Body of pancreas (tissue), 4 donors: Measurements from ENCODE around the gene AKT1. TPM values are rescaled to one million over a fixed set of nuclear protein-coding genes. Genes with fewer than 3 reads are reported as not detected.

Source experiments
- ATAC-seq: fragments of 150-250 bp; one replicate; pipeline ENCODE4 v1.9.1; 2016
- DNase-seq, 4 donors: peaks; one replicate each; pipeline ENCODE4 v3.0.0-alpha.2; 2019
- H3K27ac ChIP-seq, 4 donors: fragments of 200-600 bp; sonication (generic); 1 replicate in 3 of 4; 2 replicates in 1 of 4; pipeline versions ENCODE4 v1.5.1 to v1.6.1; 2016 to 2019; ENCODE audit warnings: mild to moderate bottlenecking in 1 of 4, mixed read lengths in 1 of 4, moderate library complexity in 1 of 4
- H3K27me3 ChIP-seq, 2 donors: fragments of 200-600 bp; sonication (generic); one replicate each; pipeline ENCODE4 v1.6.0; 2016; ENCODE audit warnings: mild to moderate bottlenecking in 1 of 2
- H3K36me3 ChIP-seq, 2 donors: fragments of 200-600 bp; sonication (generic); replicated peaks in 1 of 2; 2 replicates each; pipeline ENCODE4 v1.5.1; 2016; ENCODE audit warnings: low read depth in 2 of 2; ENCODE audit not compliant: insufficient read depth in 1 of 2
- H3K4me1 ChIP-seq: fragments of 200-600 bp; sonication (generic); one replicate; pipeline ENCODE4 v1.6.0; 2016
- H3K4me3 ChIP-seq, 2 donors: fragments of 200-600 bp; sonication (generic); 1 replicate in 1 of 2; 2 replicates in 1 of 2; pipeline ENCODE4 v1.5.1; 2016 to 2019
- H3K9me3 ChIP-seq, 3 donors: fragments of 200-600 bp; sonication (generic); 1 replicate in 2 of 3; 2 replicates in 1 of 3; pipeline ENCODE4 v1.5.1; 2016
- POLR2A ChIP-seq, 3 donors: fragments of 450-650 bp; IDR thresholded peaks; one replicate each; pipeline ENCODE4 v1.6.1; 2016; ENCODE audit warnings: antibody characterized with exemption in 3 of 3, mild to moderate bottlenecking in 2 of 3
- WGBS, 2 donors: methylation state at CpG; one replicate each; pipeline ENCODE4 v1.1.5; 2017; 5-methylcytosine and 5-hydroxymethylcytosine counted together
- intact Hi-C: fragments of 100-400 bp; cut with DNase I; formaldehyde crosslinking; loops from one replicate; pipeline ENCODE4 v1.15.1; 2023
- total RNA-seq, 2 donors: library from RNA; depleted of rRNA; stranded (reverse); fragments of >200 nt; gene quantifications; one replicate each; pipeline ENCODE4 v1.1.0, GENCODE V29; 2016
- TF ChIP-seq, protein P1 (sequence below), 7 experiments: fragments of 450-650 bp in 4 of 7; fragments of 200-600 bp in 3 of 7; sonication (generic) in 3 of 7; IDR thresholded peaks; one replicate each; pipeline ENCODE4 v1.5.1; 2016 to 2019; ENCODE audit warnings: antibody characterized with exemption in 7 of 7

The AKT1 gene
- total RNA-seq, result 100 to 1,000 TPM in 1 of 2 donors, 10 to 100 TPM in 1; 74.2 to 151 TPM

DNA sequence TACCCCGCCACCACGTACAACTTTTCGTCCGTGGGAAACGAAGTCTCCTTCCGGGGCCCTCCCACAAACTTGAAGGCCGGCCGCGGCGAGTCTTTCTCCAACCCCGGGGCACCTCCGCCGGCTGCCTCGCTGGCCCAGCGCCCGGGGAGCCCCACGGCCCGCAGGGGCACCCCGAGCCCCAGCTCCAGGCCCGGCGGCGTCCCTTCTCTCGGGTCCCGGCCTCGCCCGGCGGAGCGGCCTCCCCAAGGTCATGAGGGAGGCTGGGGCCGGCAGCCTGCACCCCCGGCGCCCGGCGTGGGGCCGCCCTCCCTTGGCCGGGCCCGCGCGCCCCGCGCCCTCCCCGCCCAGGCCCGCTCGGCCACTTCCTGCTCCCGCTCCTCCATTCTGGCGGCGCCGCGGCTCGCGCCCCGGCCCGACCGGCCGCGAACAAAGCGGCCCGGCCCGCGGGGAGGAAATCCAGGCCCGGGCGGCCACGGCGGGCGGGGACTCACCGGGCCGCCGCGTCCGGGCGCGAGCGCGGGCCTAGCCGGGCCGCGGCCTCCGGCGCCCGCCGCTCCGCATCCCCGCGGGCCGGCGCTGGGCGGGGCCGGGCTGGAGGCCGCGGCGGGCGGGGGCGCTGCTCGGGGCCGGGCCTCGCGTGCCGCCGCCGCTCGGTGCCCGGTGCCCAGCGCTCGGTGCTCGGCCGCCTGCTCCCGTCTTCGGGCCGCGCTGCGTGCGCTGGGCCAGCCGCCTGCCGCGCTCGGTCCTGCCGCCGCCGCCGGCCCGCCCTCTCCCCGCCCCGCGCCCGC is at the start of gene AKT1:
Gene AKT1 (minus strand): TSS at position 756 of the 788 bp plus-strand sequence. CDS start 3,105 bp downstream, outside the sequence.
- Histone ChIP-seq H3K36me3 (peaks cover 0 to 2% of the 10 kb centered on the region in 2 donors), H3K27me3 (no peaks in the 10 kb centered on the region), H3K4me3 (peak within 1 kb of the TSS; percentile 50 to 56), H3K27ac (peak within 1 kb of the TSS; percentile 68 to 89 (median 83)), H3K9me3 (no peaks in the 10 kb centered on the region), H3K4me1 (peaks cover 73% of the 10 kb centered on the region)
- WGBS, 2 donors, result 0% methylated on average over 3 to 58 of the region's 124 CpGs
- intact Hi-C loops, result no loop called here
- TF ChIP-seq, protein P1, sequence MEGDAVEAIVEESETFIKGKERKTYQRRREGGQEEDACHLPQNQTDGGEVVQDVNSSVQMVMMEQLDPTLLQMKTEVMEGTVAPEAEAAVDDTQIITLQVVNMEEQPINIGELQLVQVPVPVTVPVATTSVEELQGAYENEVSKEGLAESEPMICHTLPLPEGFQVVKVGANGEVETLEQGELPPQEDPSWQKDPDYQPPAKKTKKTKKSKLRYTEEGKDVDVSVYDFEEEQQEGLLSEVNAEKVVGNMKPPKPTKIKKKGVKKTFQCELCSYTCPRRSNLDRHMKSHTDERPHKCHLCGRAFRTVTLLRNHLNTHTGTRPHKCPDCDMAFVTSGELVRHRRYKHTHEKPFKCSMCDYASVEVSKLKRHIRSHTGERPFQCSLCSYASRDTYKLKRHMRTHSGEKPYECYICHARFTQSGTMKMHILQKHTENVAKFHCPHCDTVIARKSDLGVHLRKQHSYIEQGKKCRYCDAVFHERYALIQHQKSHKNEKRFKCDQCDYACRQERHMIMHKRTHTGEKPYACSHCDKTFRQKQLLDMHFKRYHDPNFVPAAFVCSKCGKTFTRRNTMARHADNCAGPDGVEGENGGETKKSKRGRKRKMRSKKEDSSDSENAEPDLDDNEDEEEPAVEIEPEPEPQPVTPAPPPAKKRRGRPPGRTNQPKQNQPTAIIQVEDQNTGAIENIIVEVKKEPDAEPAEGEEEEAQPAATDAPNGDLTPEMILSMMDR (IDR thresholded peaks at IDR 0.05), result no peak
- no peak for TF ChIP-seq POLR2A (IDR thresholded peaks at IDR 0.05)
- peak; percentile 47 for ATAC-seq
- DNase-seq, result peak; percentile 44 to 54 (median 48)

DNA sequence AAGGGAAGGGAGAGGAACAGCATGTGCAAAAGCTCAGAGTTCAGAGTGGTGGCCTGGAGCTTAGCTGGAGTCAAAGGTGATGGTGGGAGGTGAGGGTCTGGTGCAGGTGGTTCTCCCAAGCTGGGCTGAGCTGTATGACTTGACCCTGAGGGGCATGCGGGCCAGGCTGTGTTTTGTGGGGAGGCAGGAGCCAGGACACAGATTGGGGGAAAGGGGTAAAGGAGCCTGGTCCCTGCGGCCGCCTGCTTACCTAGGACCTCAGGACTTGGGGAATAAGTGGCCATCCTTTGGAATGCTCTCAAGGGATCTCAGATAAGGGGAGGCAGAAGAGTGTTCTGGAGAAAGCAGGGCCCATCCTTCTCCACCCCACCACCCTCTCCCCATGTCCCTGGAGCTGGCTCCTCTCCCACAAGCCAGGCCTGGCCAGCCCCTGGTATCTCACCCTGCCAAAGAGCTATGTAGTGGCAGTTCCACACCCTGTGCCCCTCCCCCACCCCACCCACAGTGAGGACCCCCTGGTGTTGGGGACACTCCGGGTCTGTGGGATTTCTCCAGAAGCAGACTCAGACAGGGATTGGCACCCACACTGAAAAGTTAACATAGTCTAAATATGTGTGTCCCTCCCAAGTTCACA is 49.6 kb upstream of the AKT1 start:
- intact Hi-C loops, result no loop called here
- Histone ChIP-seq H3K27ac (no peak overlapping the region), H3K36me3 (no peaks in the 10 kb centered on the region), H3K4me1 (peaks cover 18% of the 10 kb centered on the region), H3K9me3 (no peaks in the 10 kb centered on the region), H3K27me3 (no peaks in the 10 kb centered on the region), H3K4me3 (no peak overlapping the region)
- 86 to 96% methylated on average over 3 of the region's 4 CpGs for WGBS, 2 donors
- TF ChIP-seq, protein P1 (IDR thresholded peaks at IDR 0.05), result no peak
- no peak for TF ChIP-seq POLR2A (IDR thresholded peaks at IDR 0.05)
- DNase-seq (no peak), ATAC-seq (no peak)

DNA sequence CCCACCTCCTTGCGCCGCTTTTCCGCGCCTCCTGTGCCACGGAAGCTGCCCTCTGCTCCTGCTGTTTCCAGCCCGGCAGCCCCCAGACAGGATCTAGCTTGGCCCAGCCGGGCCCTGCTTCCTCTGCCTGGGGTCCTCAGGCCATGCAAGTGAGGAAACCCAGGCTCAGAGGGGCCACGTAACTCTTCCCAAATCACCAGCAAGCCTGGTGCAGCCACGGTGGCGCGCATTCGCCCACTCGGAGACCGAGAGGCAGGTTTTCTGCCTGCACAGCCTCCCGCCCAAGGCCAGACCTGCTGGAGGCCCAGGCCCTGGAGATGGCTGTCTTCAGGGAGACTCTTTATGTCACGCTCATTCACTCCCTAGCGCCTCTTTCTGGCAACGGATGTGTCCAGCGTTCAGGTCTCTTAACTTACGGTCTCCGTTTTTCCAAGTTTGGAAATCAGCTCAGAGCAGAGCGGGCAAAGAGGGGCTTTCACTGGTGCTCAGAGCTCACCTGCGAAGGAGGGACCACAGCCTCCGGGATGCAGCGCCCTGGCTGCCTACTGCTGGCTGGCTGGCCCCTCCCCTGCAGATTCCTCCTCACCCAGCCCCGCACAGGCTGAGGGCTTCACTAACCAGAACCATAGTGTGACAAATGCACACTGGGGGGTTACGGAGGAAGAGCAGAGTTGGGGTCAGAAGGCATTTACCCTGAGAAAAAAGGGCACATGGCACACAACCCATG is 48.9 kb upstream of the AKT1 start:
- TF ChIP-seq, protein P1 (IDR thresholded peaks at IDR 0.05), result no peak
- peak in 1 of 3 donors; percentile 9 for TF ChIP-seq POLR2A (IDR thresholded peaks at IDR 0.05)
- Histone ChIP-seq H3K36me3 (no peaks in the 10 kb centered on the region), H3K4me1 (peaks cover 18% of the 10 kb centered on the region), H3K4me3 (no peak overlapping the region), H3K27me3 (no peaks in the 10 kb centered on the region), H3K9me3 (no peaks in the 10 kb centered on the region), H3K27ac (no peak overlapping the region)
- no peak for DNase-seq
- intact Hi-C loops, result no loop called here
- 16 to 17% methylated on average over 20 to 27 of the region's 27 CpGs for WGBS, 2 donors
- peak; percentile 18 for ATAC-seq

DNA sequence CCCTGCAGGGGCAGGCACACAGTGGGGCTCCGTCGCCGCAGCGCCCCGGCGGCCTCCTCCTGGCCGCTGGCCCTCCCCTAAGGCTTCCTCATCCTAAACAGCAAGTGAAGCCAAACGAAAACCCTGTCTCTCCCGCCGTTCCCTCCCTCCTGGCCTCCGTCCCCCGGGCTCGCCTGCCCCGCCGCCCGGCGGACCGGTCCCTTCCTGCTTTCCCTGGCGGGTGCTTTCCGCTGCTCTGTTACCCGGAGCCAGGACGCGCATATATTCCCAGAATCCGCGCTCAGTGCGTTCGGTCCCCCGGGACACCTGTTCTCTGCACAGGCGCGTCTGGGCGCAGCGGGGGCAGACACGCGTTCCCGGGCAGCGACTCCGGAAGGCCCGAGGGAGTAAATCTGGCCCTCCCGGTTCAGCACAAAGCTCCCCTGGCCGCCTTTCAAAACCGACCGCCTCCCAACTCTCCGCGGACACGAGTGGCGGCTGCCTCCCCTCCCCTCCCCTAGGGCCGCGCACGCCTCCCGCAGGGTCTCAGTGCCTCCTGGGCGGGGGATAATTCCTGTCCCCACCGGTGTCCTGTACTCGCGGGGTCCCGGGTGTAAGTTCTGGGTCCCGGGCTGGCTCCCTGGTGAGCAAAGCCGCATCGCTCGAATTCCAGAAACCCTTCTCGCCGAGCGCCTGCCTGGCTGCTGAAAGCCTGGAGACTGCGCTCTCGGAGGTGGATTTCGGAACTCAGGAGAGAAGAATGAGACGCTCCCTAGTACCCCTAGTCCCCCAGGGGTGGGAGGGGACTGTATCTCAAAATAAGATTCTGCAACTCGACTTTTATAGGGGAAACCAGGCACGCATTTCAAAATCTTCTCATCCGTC is 48.1 kb upstream of the AKT1 start:
- no peaks in the 10 kb centered on the region for H3K27me3 ChIP-seq
- no peak overlapping the region for H3K27ac ChIP-seq
- intact Hi-C loops, result no loop called here
- H3K9me3 ChIP-seq, result no peaks in the 10 kb centered on the region
- H3K4me1 ChIP-seq, result peaks cover 18% of the 10 kb centered on the region
- no peak overlapping the region for H3K4me3 ChIP-seq
- peak in 1 of 4 donors; percentile 25 for DNase-seq
- no peaks in the 10 kb centered on the region for H3K36me3 ChIP-seq
- no peak for TF ChIP-seq POLR2A (IDR thresholded peaks at IDR 0.05)
- TF ChIP-seq, protein P1 (IDR thresholded peaks at IDR 0.05), result no peak
- 0 to 6% methylated on average over 3 to 59 of the region's 69 CpGs for WGBS, 2 donors
- peak; percentile 64 for ATAC-seq
